Mammary epithelial cell (primary cell): ENCODE measurements around the gene INPP5A.

ENCODE experiments used
- EZH2 ChIP-seq: IDR thresholded peaks from 2 replicates; pipeline ENCODE4 v1.6.1; 2012; ENCODE audit warnings: low read length, inconsistent platforms, borderline replicate concordance
- TF ChIP-seq, protein P1 (sequence below), 2 donors: IDR thresholded peaks in 1 of 2; conservative IDR thresholded peaks in 1 of 2; 2 replicates each; pipeline ENCODE4 v1.5.1; 2011 to 2012; ENCODE audit warnings: inconsistent platforms in 2 of 2, low read length in 2 of 2, mild to moderate bottlenecking in 2 of 2, control low read depth in 1 of 2, low read depth in 1 of 2; ENCODE audit not compliant: insufficient read depth in 1 of 2; ENCODE audit errors: extremely low read depth in 1 of 2

DNA sequence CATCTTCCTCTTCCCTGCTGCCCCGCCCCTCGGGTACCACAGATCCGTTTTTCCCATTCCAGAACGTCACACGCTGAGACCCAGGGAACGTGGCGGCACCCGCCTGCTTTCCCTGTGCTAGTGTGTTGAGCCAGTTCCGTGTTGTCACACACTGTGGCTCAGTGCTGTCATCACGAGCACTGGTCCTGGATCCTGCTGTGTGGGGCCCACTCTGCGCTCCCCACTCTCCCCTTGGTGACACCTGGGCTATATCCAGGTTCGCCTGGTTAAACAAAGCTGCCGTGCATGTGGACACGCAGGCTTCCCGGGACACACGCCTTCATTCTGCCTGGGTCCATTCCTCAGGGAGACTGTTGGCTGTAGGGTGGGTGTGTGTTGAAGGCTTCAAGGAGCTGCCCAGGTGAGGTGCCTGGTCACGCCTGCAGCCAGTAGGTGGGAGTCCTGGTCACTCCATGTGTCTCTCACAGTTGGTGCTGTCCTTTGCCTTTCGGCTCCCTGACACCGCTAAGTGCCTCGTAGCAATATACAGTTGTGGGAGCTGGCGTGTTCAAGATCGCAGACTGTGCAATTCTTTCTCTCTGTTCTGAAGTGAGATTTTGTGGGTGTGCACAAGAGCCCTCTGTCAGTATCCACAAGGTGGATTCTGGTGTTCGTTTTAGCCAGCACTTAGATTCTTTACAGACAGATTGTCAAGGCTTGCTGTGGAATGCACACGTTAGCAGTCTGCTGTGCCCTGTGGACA, 88.6 kb downstream of the INPP5A start:
- TF ChIP-seq EZH2, result no peak
- TF ChIP-seq, protein P1, sequence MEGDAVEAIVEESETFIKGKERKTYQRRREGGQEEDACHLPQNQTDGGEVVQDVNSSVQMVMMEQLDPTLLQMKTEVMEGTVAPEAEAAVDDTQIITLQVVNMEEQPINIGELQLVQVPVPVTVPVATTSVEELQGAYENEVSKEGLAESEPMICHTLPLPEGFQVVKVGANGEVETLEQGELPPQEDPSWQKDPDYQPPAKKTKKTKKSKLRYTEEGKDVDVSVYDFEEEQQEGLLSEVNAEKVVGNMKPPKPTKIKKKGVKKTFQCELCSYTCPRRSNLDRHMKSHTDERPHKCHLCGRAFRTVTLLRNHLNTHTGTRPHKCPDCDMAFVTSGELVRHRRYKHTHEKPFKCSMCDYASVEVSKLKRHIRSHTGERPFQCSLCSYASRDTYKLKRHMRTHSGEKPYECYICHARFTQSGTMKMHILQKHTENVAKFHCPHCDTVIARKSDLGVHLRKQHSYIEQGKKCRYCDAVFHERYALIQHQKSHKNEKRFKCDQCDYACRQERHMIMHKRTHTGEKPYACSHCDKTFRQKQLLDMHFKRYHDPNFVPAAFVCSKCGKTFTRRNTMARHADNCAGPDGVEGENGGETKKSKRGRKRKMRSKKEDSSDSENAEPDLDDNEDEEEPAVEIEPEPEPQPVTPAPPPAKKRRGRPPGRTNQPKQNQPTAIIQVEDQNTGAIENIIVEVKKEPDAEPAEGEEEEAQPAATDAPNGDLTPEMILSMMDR (conservative IDR thresholded peaks at IDR 0.05 in 1 of 2, IDR thresholded peaks at IDR 0.05 in 1 of 2; ENCODE audit: extremely low read depth in 1 of 2, insufficient read depth in 1 of 2, low read depth in 1 of 2, low read length in 2 of 2), result no peak
